A673 (cell line): Measurements from ENCODE around the gene ZSCAN20.

Experiments used
- EZH2 ChIP-seq: fragments of 200-600 bp; sonication (generic); IDR thresholded peaks from 2 replicates; pipeline ENCODE4 v1.6.1; 2017; ENCODE audit warnings: borderline replicate concordance, low read depth, mild to moderate bottlenecking, mixed read lengths, antibody characterized with exemption, low read length; ENCODE audit not compliant: poor library complexity, severe bottlenecking
- TF ChIP-seq, protein P1 (sequence below): fragments of 300-800, 200-600 bp; sonication (generic); conservative IDR thresholded peaks from 2 replicates; pipeline ENCODE4 v1.5.1; 2017; ENCODE audit warnings: low read depth, mild to moderate bottlenecking, antibody characterized with exemption, low read length, moderate library complexity, mixed read lengths

DNA sequence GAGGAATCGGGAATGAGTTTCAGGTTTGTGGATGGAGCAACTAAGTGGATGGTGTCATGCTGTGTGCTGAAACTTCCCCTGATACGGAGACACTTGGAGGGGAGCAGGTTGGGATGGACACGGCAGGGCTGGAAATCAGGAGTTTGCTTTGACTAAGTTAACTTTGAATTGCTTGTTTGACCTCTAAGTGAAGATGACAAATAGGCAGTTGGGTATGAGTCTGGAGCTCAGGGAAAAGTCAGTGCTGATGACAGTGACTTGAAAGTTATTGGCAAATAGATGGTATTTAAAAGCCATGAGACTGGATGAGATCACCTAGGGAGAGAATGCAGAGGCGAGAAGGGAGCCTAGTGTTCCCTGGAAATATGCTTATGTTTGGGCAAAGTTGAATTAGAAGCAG lies 12.8 kb upstream of the ZSCAN20 start:
- TF ChIP-seq, protein P1, sequence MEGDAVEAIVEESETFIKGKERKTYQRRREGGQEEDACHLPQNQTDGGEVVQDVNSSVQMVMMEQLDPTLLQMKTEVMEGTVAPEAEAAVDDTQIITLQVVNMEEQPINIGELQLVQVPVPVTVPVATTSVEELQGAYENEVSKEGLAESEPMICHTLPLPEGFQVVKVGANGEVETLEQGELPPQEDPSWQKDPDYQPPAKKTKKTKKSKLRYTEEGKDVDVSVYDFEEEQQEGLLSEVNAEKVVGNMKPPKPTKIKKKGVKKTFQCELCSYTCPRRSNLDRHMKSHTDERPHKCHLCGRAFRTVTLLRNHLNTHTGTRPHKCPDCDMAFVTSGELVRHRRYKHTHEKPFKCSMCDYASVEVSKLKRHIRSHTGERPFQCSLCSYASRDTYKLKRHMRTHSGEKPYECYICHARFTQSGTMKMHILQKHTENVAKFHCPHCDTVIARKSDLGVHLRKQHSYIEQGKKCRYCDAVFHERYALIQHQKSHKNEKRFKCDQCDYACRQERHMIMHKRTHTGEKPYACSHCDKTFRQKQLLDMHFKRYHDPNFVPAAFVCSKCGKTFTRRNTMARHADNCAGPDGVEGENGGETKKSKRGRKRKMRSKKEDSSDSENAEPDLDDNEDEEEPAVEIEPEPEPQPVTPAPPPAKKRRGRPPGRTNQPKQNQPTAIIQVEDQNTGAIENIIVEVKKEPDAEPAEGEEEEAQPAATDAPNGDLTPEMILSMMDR, result no peak
- no peak for TF ChIP-seq EZH2
